Fibroblast of the aortic adventitia (primary cell): Measurements from ENCODE around the gene LCP1. TPM values are rescaled to one million over a fixed set of nuclear protein-coding genes. Genes with fewer than 3 reads are reported as not detected.

Experiments used
- DNase-seq: peaks from one replicate; pipeline ENCODE4 v3.0.0-alpha.2; 2010; ENCODE audit warnings: low read depth
- H3K4me3 ChIP-seq: 2 replicates; pipeline ENCODE4 v1.5.1; 2011; ENCODE audit warnings: low read depth, mild to moderate bottlenecking, control low read depth, low read length, moderate library complexity
- total RNA-seq: library from RNA; depleted of rRNA; stranded (reverse); fragments of >200 nt; gene quantifications from 2 replicates; pipeline ENCODE4 v1.2.3, GENCODE V29; 2012; ENCODE audit warnings: low replicate concordance
- TF ChIP-seq, protein P1 (sequence below): IDR thresholded peaks from 2 replicates; pipeline ENCODE4 v1.5.1; 2011; ENCODE audit warnings: mild to moderate bottlenecking, low read length, control low read depth, inconsistent platforms; ENCODE audit not compliant: insufficient read depth

LCP1 gene
- total RNA-seq, 1 donor = 0.99 TPM

DNA sequence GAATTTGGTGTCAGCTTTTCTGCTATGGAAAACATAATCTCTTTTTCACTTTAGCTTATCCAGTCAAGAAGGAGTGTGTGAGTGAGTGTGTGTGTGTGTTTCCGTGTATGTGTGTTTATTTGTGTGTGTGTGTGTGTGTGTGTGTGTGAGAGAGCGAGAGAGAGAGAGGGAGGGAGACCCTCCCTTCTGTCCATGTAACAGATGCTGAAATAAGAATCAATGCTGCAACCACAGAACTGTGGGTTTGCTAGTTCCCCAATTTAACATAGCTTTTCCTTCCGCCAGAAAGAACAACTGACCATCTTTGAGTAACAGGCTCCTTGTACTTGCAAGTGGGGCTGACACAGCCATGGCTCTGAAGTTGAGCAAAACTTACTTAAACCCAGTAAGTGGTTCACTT, 5.2 kb downstream of the LCP1 start:
- H3K4me3 ChIP-seq = no peak overlapping the region
- TF ChIP-seq, protein P1, sequence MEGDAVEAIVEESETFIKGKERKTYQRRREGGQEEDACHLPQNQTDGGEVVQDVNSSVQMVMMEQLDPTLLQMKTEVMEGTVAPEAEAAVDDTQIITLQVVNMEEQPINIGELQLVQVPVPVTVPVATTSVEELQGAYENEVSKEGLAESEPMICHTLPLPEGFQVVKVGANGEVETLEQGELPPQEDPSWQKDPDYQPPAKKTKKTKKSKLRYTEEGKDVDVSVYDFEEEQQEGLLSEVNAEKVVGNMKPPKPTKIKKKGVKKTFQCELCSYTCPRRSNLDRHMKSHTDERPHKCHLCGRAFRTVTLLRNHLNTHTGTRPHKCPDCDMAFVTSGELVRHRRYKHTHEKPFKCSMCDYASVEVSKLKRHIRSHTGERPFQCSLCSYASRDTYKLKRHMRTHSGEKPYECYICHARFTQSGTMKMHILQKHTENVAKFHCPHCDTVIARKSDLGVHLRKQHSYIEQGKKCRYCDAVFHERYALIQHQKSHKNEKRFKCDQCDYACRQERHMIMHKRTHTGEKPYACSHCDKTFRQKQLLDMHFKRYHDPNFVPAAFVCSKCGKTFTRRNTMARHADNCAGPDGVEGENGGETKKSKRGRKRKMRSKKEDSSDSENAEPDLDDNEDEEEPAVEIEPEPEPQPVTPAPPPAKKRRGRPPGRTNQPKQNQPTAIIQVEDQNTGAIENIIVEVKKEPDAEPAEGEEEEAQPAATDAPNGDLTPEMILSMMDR = no peak
- no peak for DNase-seq

DNA sequence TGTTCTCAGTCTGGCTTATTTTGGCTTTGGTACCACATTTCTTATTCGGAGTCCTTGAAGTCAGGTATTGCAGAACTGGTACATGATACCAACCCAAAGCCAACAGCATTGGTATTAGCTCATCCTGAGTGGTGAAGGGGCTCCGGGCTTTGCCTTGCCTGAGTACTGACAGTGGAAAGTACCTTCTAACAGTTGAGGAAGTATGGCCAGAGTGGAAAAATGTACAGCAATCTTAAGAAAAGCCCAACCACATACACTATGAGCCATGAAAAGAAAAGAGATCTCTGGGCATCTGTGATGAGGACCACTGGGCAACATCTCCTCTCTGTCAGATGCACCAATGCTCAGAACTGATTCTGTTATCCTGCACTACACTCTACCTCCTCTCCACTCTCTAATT, 8.3 kb downstream of the LCP1 start:
- DNase-seq = no peak
- no peak overlapping the region for H3K4me3 ChIP-seq
- TF ChIP-seq, protein P1 = no peak

DNA sequence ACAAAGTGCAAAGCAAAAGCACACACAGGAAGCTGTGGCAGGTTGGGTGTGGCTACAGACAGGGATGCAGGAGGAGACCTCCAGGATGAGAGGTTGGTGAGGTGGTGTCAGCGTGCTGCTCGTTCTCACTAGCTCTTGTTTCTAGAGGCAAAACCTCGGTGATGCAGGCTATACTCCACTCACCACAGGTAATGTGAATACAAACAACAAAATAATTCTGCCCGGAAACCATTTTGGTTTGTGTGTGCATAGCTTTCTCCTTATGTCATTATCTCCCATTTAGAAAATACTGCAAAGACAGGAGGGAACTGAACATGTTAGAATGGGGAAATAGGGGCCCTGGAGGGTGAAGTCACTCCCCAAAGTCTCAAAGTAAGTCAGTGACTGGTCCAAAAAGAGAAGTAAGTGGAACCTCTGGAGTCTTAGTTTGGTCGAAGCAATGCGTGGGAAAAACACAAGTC, 9.4 kb downstream of the LCP1 start:
- no peak overlapping the region for H3K4me3 ChIP-seq
- no peak for DNase-seq

DNA sequence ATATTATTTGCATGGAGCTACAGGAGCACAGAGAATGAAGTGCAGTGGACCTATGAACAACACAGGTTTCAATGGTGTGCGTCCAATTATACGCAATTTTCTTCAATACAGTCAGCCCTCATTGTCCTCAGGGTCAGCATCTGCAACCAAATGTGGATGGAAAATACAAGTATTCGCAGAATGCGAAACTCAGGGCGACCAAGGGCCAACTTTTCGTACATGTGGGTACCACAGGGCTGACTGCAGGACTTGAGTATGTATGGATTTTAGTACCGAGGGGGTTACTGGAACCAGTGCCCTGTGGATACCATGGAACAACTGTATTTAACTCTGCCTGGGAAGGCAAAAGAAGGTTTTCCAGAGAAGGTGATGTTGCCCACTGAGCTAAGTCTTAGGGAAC, 10.2 kb downstream of the LCP1 start:
- TF ChIP-seq, protein P1 = no peak
- DNase-seq = no peak
- no peak overlapping the region for H3K4me3 ChIP-seq

More for the DNA sequence above, 9.4 kb downstream of the LCP1 start:
- TF ChIP-seq, protein P1 = no peak

DNA sequence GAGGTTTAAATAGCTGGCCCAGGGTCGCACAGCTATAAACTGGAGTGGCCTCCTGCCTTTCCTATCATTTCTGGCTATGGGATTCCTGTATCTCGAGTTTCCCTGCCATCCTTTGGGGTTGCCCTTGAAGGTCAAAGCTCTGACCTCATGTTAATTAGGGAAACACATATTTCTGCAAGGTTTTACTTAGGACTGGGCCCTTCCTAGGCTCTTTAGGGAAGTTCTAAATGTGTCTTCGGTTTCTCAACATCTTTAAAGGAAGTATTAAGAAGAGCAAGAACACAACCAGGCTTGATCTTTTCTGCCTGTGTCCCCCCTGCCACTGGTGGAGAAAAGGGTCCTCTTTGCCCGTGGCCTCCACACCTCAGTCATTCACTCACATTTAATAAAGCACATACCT, 10.8 kb downstream of the LCP1 start:
- H3K4me3 ChIP-seq = no peak overlapping the region
- TF ChIP-seq, protein P1 = no peak
- no peak for DNase-seq

DNA sequence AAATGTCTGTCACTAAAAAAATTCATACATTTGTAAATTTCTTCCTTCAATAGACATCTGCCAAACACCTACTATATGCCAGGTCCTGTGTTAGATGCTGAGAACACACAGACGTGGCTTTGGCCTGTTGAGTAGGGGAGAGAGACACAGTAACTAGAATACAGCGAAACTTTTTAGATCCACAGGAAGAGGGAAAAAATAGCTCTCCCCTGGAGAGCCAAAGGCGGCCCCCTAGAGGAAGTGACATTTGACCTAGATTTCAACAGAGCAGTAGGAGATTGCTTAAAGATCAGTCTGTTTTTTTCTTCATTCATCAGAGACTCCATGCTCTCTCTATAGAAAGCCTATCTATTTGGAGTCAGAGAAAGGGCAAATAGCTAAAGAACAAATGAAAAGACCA, 11.3 kb downstream of the LCP1 start:
- DNase-seq = no peak
- TF ChIP-seq, protein P1 = no peak
- H3K4me3 ChIP-seq = no peak overlapping the region

DNA sequence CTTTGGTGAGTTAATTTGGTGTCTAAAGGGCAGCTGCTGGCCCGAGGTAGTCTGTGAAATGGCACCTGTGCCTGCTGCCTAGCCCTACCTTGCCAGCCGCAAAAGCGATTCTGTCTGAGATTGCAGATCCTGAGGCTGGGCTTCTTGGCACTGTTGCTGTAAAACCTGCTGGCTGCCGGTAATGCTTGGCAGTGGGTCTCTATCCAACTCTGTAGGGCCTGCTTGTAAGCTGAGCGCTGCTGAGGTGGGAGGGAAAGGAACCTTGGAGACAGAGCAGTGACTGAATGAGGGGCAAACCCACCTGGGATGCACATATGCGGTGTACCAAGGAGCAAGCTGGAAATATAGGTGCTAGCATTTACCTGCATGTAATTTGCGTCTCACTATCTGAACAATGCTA, 11.7 kb downstream of the LCP1 start:
- no peak overlapping the region for H3K4me3 ChIP-seq
- no peak for DNase-seq
- TF ChIP-seq, protein P1 = no peak
